Activated T-cell treated with anti-CD3 and anti-CD28 coated beads for 48 hours (primary cell): ENCODE data around the gene FAT3.

Experiments
- DNase-seq: peaks from one replicate; pipeline ENCODE4 v3.0.0-alpha.2; 2020; ENCODE audit warnings: low read depth

FAT3 gene

DNA sequence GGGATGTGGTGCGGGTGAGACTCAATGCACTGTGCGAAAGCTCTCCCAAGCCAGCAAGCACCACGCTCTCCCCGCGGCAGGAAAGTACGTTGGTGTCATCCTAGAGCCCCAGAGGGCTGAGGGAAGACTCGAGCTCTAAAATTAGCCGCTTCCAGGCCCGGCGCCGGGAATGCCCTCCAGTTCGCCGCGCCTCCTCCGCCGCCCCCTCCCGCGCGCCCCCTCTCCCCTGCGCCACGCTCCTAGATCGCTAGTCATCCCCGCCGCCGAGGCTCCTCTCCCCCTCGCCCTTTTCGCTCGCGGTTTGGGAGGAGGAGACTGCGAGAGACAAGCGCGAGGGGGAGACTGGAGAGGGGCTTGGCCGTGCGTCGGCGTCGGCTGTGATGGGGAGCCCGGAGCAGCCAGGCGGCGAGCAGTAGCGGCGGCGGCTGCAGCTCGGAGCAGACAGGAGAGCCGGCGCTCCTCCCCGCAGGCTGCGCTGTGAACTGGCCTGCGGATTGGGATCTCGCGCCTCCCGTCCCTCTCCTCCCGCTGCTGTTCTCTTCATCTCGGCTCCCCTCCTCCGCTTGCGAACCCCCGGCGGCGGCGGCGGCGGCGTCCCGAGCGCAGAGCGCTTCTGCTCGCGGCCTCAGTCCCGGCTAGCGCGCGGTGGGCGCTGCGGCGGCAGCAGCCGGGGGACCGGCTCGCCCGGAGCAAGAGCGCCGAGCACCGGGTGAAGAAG, at the start of gene FAT3:
Gene FAT3 (plus strand): TSS at position 412 of the 718 bp plus-strand sequence. CDS start 127,295 bp downstream, outside the sequence.
- no peak for DNase-seq

DNA sequence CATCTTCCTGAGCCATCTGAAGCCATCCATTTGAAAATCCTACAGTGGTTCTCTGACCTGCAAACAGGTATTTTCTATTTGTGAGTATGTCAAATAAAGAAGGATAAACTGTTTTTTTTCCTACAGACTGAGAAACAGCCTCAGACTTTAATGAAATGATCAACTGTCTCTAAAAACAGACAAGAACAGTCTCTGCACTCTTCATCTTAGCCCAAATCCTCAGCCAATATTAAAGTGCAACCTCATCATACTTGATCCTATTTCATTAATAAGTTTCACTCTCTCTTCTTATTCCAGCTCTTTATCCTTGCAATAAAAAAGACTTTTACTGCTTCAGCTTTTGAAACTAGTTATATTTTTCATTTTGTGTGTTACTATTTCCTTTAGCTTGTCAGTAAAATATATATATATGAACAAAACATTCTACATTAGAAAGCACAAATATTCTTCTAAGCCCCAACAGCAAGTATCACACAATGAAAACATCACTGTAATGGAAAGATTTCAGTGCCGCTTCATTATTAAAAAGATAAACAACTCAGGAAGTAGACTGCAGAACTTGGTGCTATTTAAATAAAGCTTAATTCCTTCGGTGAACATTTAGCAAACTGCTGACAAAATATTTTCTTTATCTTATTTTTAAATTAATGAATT, 45.5 kb upstream of the FAT3 start:
- DNase-seq, result no peak

DNA sequence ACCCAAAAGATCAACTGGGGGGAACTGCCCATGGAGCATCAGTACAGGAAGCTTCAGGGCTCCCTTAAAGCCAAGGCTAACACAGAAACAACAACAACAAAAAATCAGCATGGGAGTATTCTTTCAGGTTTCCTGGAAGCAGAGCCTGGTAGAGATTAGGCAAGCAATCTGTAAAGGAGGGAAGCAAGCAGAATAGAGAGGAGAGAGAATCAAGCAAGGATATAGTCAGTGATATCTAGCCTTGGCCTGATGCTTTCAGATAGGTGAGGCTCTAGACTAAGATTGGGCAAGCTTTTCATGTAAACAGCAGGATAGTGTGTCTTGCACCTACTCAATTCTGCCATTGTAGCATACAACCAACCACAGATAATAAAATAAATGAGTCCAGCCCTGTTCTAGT, 44.4 kb upstream of the FAT3 start:
- DNase-seq, result no peak

DNA sequence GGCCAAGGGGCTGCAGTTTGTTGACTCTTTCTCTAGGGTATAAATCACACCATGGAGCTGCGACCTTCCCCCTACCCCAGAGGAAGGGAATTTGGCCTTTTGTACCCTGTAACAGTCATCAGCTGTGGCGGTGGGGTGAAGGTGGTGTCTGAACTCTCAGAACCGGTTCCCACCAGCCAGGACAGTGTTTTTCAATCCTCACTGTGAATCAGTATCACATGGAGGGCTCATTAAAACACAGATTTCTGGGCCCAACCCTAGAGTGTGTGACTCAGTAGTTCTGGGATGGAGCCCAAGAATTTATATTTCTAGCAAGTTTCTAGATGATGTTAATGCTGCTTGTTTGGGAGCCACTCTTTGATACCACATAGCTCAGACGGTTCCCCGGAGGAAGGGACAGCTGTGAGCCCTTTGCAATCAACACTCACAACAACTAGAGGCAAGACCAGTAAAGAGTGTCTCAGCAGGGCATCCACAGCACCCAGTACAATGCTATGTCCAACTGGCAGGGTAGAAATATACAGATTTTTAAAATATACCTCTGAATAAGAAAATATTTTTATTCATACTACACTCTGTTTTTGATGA, 43.9 kb upstream of the FAT3 start:
- DNase-seq, result no peak

DNA sequence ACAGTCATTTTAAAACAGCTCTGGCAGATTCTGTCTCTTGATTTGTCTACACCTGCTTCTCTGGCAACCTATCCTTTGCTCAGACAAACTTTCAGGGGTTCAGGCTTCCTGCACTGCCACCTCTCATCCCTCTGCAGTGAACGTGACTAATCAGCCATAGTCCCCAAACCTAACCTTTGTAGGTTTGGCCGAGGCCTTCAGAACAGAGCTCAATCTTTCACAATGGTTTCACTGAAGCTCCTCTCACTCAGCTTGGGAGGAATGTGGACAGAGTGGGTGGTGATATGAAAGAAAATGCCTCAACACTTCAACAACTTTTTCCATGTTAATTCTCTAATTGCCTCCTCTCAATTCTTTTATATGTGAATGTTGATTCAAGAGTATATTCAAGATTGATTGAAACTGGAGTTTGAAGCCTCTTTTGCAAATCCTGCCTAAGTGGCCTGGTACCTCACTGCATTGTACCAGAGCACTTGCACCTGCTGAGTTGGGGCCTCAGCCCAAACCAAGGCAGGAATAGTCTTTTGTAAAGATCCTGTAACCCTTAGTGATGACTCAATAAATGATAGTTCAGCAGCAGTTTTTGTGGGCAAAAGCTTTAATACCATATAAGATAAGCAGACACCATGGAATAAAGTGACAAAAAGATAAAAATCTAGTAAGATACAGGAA, 33.9 kb upstream of the FAT3 start:
- no peak for DNase-seq

DNA sequence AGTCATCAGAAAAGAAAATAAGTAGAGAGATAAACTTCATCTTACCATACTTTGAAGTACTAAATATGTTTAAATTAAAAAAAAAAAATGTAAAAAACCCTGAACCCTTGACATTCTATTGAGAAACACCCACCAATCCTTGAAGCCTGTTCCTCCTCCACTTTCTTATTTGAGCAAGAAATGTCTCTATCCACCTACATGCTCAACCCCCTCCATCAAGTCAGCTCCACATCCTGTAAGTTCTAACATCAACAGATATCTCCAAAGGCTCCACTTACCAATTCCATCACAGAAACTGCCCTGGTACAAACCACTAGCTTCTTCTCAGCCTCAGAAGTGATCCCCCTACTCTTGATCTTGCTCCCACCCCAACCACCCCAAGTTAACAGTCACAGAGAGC, 32.5 kb upstream of the FAT3 start:
- DNase-seq, result no peak

DNA sequence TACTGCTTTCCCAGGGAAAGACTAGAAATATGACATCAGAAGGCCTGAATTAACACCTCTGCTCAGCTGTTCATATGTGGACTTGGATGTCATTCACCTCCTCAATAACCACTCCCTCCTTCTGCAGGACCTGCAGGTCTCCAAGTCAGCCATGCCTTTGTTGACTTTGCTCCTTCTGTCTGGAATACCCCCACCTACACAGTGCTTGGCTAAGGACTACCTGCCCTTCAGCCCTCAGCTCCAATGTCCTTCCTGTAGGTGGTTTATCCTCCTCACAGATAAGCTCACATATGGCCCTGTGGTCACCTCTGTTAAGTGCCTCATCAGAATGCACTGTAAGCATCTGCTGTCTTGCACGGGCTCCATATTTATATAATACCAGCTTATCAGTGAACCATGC, 26.4 kb upstream of the FAT3 start:
- DNase-seq, result no peak

DNA sequence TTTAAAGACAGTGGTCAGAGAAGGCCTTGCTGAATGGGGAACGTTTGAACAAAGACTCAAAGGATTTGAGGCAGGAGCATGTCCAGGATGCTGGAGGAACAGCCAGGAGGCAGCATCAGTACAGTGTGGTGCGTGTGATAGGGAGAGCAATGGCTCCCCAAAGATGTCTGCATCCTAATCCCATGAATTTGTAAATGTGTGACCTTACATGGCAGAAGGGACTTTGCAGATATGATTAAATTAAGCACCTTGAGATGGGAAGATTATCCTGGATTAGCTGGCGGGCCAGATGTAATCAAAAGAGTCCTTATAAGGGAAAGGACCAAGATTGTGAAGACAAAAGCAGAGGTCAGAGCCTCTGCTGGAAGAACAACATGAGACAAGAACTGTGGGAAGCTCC, 24.6 kb upstream of the FAT3 start:
- DNase-seq, result no peak

DNA sequence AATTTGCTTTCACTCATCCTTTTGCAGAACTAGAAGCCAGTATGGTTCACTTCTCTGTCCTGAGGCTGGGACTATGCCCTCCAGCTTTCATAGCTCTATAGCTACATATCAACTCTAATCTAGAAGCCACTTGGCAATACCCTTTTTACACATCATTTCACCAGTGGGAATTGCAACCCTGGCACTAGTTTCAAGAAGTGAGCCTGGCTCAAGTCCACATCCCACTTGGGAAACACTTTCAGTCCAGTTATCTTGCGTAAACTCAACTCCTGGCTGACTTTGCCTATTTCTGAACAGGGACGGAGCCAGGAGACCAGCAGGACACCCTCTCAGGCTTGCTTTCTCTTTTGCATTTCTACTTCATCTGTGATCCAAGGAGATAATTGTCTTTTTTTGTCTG, 19.9 kb upstream of the FAT3 start:
- no peak for DNase-seq

DNA sequence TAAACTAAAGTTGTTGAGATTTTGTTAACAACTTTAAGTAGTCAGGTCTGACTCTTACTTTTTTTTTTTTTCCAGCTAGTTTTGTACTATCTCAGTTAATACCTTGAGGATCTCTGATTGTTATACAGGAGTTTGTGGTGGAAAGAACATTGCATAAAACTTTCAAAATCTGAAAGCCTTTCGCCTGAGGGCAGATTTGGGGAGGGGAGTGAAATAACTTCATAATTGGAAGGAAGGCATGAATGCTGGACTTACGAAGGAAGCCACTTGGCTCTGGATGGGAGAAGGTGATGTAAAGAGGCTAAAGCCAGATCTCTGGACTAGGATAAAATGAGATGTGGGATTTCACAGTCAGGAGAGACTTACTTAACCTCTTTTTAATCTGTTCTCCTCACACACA, 18.2 kb upstream of the FAT3 start:
- no peak for DNase-seq

DNA sequence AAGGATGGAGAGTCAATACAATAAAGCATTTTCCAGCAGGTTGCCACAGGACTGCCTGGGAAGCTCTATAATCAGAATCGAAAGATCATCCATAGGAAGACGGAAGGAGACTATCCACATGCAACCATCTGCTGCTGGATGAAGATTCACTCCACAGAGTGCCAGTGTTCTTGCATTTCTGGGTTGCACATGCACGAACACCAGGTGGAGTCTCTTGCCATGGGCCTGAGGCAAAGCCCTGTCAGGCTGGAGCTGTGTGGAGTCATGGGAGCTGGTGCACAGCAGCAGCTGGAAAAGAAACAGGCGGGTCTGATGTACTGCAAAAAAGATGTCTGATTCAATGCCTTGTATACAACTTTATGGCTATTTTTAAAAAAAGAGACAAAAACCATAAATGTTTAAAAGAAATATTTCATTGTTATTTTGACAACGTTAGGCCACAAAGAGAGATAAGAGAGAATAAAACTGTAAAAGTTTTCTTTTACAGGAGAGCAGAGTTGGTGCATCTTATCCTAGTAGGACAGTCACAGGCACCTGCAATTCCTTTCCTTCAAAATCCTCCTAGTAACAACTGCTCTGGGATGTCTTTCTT, 12.9 kb upstream of the FAT3 start:
- DNase-seq, result no peak

DNA sequence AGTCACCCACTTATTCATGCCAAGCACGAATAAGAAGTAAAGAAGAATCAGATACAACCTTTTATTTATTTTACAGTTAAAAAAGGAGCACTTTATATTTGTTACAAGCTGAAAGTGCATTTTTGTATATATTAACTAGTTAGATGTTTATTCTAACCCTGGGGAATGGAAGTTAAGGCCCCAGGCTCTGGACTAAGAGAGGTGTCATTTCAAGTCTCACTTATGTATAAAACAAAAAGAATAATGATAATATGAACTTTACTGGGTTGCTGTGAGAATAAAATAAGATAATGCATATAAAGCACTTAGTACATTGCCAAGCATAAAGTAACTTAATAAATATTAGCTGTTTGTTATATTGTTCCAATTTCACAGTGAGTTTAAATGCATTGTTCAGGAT, 12.1 kb upstream of the FAT3 start:
- no peak for DNase-seq

DNA sequence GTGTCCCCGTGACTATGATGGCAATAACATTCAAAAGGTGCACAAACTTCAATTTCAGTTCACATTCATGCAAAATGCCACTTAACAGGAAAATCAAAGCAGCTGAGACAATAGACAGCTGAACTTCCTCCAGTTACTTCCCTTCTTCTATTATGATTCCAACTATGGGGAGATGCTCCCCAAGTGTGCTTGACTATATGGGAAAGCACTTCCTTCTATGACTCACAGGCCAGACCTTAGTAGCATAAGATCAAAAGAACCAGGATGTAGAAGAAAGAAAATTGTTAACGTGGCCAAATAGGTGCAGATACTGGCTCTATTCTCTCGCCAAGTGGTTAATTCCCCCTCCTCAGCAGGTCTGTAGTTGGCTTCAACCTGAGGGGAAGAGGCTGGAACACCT, 7.8 kb upstream of the FAT3 start:
- DNase-seq, result no peak

DNA sequence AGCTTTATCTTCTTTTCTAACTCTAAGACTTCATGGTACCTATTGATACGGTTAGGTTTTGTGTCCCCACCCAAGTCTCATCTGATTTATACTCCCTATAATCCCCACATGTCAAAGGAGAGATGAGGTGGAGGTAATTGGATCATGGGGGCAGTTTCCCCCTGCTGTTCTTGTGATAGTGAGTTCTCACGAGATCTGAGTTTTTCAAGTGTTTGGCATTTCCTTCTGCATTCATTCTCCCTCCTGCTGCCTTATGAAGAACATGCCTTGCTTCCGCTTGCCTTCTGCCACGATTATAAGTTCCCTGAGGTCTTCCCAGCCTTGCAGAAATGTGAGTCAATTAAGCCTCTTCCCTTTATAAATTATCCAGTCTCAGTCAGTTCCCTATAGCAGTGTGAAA, 5.1 kb upstream of the FAT3 start:
- DNase-seq, result no peak

DNA sequence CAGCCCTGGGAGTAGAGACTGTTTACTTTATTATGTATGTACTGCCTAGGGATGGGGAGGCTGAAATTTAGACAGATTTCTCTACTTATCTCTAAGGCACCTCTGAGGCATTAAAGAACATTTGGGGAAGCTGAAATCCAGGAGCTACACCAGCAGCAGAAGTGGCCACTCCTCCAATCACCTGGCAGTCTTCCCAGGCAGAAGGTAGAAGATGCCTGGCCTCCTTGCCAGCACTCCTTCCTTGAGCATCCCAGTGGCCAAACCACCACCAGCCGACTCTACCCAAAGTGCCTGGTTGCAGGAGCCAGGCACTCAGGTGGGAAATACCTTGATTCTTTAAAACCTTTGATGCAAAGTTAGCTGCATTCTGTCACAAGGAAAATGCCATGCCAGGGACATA, 1.9 kb upstream of the FAT3 start:
- DNase-seq, result no peak

DNA sequence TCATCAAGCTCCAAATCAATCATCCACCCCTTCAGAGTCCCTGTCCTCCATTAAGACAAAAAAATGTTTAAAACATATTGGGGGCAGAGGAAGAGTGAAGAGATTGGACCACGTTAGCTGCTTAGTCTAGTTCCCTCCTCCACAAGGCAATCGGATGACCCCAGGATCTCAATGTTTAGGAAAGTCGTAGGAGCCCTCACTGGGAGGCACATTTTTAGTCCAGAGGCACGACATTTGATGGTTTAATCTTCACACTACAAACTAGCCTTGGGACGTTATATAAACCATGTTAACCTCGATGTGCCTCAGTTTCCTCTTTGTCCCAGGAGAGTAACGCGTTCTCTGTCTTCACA, 588 bp upstream of the FAT3 start:
- DNase-seq, result no peak

DNA sequence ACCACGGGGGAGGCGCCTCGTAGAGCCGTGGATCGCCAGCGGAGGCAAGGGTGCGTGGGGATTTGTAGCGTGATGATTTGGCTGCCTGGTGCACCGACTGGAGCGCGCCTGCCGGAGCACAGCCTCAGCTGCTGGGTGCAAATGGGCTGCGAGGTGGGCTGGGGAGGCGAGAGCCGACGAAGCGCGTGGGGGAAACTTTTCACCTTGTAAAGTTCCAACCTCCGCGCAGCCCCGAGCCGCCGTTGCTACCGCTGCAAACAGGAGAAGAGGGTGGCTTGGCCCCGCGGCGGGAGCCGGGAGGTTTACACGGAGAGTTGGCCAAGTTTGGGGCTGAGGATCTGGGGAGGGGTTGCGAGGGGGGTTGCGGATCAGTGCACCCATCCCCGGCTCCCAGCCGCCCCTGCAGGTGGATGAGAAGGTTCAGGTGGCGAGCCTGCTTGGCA, 528 bp downstream of the FAT3 start:
- DNase-seq, result no peak

DNA sequence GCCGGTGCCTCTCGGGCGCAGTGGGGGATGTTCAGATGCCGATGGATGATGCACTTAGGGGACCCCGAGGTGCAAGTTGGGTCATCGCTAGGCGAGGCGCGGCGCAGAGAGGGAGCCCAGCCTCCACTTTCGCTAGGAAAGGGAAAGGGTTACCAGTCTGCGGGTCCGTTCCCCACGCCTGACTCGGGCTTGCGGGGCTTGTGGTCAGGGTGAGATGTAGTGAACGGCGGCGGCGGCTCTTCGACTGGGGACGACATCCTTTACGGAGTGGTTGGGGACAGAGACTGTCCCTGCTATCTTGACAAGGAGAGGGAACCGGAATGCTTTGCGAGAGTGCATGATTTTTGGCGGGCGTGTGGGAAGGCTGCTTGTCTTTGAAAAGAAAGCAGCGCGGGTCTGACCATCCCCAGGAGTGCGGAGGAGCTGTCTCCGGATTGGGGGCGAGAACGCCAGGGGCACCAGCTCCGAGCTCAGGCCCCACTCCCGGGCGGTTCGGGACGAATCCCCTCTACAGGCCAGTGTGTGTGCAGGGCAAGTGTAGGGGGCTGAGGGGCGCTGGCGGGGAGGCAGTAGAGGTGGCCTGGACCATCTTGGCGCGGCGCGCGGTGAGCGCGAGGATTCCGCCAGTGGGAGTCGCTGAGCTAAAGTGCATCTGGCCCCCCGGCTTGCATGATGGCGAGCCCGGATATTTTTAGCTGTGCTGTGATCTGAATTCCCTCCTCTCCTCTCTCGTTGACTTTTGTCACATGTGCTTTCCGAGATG, 1.1 kb downstream of the FAT3 start:
- no peak for DNase-seq

DNA sequence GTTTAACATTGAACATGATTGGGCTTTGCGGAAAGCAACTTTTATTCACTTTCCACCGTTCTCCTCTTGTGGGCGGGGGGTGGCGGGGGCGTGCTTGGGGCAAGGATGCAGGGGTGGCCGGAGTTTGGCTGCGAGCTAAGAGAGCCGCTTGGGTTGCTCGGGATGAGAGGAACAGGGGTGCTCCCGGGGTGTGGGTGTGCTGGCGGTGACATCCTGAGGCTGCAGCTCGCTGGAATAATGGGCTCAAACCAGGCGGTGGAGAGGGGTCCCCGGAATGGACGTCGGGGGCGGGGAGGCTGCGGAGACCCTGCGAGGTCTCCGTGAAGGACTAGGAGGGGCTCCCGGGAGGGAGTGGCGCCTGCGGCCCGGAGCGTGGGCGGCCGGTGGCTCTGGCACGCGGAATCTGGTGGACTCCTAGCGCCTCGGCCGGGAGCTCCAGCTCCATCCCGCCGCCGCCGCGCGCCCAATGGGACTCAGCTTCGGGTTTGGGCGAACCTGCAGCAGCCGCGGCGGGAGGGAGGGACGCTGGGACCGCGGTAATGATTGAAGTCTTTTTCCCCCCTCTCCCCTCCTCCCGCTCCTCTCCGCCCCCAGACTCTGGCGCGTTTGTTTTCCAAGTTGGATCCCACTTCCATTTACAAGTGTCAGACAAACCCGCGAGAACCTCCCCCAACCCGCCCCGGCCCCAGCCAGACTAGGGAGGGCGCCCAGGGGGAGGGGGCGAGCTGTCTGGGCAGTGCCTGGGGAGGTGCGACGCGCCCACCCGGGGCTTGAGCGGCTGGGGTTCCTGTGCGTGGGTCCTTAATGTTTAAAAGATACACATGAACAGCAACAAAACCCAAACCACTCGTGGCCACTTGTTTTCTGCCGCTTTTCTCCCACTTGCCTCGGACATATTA, 2.0 kb downstream of the FAT3 start:
- DNase-seq, result no peak

DNA sequence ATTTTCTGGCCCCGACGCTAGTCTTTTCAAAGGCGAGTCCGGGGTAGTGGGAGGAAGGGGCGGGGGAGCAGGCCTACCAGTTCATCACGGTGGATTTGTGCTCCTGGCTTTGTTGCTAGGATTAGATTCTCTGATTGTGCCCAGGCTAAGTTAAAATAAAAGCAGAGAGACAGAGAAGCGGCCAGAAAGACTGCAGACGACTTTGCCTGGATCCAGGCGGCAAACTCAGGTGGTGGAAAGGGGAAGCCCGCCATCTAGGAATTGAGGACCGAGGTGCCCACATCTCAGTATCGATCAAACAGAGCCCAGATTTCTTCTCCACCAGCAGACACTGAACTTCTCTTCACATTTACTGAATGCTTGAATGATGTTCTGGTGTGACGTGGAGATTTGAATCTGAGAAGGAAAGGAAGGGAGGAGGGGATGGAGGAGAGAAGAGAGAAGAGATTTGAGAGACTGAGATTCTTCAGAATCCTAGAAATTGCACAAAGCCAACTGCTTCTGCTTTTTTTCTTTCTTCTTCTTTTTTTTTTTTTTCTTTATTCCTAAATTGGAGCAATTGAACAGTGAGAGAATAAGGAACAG, 2.7 kb downstream of the FAT3 start:
- DNase-seq, result no peak
